ENCODE data around the gene MRPS12.

Gene MRPS12

DNA sequence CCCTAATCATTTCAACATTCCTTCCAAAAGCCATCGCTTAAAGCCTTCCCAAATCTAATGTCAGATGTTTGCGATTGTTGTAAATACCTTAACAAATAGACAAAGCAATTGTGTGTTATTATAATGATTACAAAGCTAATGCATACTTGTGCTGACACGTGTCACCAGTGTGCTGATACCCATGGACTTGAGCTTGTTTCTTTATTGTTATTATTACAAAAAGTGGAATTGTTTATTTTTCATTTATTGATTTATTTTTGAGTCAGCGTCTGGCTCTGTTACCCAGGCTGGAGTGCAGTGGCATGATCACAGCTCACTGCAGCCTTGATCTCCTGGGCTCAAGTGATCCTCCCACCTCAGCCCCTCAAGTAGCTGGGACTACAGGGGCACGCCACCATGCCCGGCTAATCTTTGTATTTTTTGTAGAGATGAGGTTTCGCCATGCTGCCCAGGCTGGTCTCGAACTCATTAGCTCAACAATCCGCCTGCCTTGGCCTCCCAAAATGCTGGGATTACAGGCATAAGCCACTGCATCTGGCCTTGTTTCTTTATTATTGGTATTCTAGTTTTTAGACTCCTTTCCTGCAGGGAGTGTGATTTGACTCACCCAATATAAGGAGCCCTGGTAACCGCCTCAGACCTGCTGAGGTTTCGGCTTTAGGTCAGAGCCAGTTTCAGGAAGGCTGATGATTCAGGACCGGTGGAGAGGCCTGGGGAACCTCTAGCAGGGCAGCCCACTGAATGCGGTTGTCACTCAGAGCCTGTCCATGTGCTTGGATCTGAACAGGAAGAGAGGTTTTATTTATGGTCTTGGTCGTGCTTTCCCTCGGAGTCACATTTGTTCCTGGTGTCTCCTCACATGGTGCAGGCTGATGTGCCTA, 46.9 kb downstream of the MRPS12 start:
- no peak for DNase-seq

- DNase-seq: no peak
Observed at GRCh38 chr19:38978326-38978689, 47.6 kb downstream of the MRPS12 start.

- DNase-seq: no peak
Observed at GRCh38 chr19:38979812-38980211, 49.1 kb downstream of the MRPS12 start.

- DNase-seq: no peak
Observed at GRCh38 chr19:38980583-38981374, 50.0 kb downstream of the MRPS12 start.
